NCI-H2107 (cell line): ENCODE results near the gene PIP5K1B.

Source experiments
- DNase-seq: peaks from one replicate; lab custom pipeline; 2025; lab: John Stamatoyannopoulos, UW

Gene PIP5K1B

DNA sequence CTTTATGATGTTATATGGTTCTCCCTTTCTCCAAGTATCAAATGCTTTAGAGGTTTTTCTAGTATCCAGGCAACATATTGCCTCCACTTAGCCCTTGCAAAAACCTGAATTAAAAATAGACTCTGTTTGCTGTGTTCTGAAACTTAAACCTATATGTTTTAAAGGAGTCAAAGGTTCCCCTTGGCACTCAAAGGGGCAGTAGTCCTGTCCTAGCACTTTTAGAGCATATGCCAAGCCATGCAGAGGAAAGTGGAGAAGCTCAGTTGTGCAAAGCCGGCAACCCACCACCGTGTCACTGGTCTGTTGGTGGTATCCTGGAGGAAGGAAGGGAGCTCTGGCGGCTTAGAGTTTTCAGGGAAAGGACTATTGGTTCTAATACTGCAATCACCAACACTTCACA lies 154.3 kb downstream of the PIP5K1B start:
- DNase-seq: no peak

- no peak for DNase-seq
These were observed 155.4 kb downstream of the PIP5K1B start for GRCh38 chr9:68860419-68860818.

DNA sequence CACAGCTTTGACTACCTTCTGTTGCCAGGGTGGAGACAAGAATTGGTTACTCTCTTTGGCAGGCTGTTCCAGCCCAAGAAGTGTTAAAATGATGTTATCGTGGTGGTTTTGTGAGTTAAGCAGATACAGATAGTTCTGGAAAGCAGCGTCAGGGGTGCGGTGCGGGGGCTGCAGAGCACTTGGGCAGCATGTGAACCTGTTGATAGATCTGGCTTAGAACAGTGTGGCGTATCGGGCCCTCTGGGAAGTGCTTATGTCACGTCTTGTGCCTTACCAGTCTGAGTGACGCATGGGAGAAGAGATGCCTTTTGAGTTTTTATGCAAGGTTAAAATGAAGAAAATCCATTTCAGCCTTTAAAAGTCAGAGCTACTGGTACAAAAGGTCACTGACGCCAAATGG lies 156.4 kb downstream of the PIP5K1B start:
- no peak for DNase-seq

DNA sequence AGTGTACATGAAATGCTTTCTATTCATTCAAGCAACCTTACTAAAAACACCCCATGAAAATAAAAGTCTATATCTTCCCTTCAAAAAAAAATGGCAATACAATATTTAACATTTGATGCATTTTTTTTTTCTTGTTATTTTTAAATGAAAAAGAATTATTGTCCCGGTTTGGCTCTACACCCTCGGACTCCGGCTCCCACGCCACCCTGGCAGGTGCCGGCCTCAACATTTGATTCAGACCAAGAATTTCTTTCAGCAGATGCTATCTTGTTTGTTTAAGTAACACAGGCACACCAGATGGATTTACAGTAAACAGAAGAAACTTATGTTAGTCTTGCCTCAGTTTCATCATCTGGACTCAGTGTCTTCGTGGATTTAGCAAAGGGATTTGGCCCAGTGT lies 162.0 kb downstream of the PIP5K1B start:
- DNase-seq: no peak

- no peak for DNase-seq
These were observed 164.0 kb downstream of the PIP5K1B start for GRCh38 chr9:68869022-68869421.

DNA sequence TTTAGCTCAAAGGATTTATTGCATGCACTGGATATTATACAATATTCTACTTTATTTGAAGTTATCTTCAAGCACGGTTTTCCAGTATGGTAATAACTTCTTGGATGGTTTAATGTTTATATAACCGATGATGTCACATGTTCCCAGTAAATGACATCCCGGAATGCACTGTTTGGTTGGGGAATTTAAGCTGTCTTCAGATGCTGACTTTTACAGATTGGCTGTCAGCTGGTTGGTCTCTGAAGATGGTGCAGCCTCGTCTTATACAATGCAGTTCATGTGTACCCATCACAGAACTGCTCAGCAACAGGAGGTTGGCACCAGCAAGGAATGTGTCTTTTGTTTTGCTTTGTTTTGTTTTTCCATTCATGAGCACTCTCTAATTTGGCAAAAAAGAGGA lies 165.0 kb downstream of the PIP5K1B start:
- DNase-seq: no peak

GRCh38 chr9:68871236-68871635 lies 166.2 kb downstream of the PIP5K1B start:
- DNase-seq: no peak

DNA sequence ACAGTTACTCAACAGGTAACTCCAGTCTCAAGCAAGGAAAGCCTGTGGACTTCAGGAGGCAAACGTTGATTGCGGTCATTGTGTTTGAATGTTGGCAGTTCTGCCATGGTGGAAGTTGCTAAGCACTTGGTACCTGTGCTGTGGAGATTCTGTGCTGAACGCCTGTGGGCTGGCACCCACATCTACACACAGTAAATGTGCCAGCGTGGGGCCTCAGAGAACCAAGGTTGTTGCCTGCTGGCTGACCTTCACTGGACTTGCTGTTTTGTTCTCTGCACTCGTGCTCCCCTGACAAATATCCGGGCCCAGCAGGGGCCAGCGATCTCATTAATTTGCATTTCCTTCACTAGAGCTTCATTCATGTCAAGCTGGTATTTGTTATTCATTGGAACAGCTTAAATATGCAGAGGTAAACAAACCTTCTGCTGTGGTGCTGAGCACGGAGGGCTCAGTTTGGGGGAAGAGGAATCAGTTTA lies 167.0 kb downstream of the PIP5K1B start:
- DNase-seq: no peak

DNA sequence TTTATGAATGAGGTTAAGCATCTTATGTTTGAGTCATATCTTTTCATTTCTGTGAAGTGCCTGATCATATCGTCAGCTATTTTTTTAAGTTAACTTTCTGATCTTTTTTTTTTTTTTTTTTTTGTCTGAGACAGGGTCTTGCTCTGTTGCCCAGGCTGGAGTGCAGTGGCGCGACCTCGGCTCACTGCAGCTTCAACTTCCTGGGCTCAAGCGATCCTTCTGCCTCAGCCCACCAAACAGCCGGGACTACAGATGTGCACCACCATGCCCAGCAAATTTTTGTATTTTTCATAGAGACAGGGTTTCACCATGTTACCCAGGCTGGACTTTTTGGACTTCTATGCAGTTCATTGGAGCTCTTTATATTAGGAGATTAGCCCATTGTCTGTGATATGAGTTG lies 168.1 kb downstream of the PIP5K1B start:
- DNase-seq: no peak

DNA sequence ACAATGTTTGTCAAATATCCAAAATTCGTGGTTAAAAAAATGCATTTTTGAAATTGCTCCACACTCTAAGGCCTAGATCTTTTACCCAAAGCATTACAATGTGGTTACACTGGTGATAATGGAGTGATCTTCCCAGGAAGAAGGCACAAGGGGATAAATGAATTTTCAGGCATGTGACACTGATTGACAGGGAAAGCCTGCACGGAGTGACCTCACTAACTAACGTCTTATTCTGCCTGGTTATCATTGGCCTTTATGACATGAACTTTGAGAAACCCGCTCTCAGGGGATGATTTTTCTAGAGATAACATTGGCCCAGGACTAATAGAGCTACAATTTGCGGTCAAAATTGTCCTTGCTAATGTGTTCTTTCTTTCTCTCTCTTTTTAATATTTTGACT lies 171.2 kb downstream of the PIP5K1B start:
- no peak for DNase-seq

GRCh38 chr9:68876681-68877080 lies 171.6 kb downstream of the PIP5K1B start:
- DNase-seq: no peak

- DNase-seq: no peak
These were observed 172.2 kb downstream of the PIP5K1B start for GRCh38 chr9:68877219-68877618.

- no peak for DNase-seq
These were observed 173.4 kb downstream of the PIP5K1B start for GRCh38 chr9:68878450-68878849.

DNA sequence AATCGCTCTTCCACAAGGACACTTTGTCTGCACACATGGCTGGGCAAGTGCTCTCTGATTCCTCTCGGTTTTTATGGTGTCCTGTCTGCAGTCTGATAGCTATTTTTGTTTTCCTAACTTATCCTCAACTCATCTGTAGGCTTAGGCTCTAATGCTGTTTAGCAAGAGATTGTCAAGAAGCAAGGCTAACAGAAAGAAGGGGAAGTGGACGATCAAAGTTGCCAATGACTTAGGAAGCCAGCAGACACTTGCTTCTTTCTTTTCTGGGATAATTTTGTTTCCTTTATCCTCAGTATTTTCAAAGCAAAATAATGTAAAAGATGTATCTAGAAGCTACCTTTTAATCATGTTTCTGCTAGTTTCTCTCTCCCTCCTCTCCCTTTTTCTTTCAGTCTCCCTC lies 178.2 kb downstream of the PIP5K1B start:
- DNase-seq: no peak

- DNase-seq: no peak
These were observed 182.2 kb downstream of the PIP5K1B start for GRCh38 chr9:68887232-68887631.

GRCh38 chr9:68894502-68894901 lies 189.5 kb downstream of the PIP5K1B start:
- DNase-seq: no peak

- DNase-seq: no peak
These were observed 190.9 kb downstream of the PIP5K1B start for GRCh38 chr9:68895741-68896478.

GRCh38 chr9:68896486-68896885 lies 191.4 kb downstream of the PIP5K1B start:
- DNase-seq: no peak

- DNase-seq: no peak
These were observed 192.6 kb downstream of the PIP5K1B start for GRCh38 chr9:68897577-68898145.

DNA sequence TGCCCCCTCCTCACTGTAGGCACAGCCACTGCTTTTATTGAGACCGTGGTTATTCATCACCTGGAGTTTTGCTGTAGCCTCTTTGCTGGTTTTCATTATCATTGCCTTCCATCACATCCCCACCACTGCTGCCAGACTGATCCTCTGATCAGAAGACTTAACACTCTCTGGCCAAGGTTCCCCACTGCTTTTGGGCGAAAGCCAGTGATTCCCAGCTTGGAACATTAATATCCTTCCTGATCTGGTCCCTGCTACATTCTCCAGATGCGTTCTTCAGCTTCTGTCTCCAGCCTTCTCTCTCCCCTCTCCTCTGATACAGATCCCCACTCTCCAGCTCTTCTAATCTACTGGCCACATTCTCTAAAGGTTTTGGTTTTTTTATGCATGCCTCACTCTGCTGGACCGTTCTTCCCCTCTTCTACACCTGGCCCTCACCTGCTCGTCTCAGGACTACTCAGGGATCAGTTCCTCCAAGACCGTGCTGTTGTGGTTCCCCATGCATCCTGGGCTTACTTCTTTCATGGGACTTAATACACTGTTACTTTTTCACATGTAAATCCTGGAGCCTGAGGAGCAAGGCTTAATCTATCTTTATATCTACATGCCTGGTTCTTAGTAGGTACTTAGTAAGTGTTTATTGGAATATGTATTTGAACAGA lies 193.9 kb downstream of the PIP5K1B start:
- DNase-seq: no peak

DNA sequence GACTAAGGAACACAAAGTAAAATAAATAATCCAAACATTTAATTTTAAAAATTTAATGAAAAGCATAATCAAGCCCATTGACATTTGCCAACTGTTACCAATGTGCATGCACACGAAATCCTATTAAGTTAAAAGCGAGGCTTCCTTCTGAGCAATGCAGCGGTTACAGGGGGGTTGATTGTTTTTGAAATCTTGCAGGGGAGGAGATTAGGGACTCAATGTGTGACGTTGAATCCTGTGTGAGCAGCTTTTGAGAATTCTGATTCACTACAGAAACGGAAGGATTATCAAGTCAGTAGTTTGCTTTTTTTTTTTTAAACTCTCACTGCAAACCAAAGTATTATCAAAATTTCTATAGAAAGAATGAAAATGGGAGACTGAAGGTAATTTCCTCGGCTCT lies 199.4 kb downstream of the PIP5K1B start:
- no peak for DNase-seq

DNA sequence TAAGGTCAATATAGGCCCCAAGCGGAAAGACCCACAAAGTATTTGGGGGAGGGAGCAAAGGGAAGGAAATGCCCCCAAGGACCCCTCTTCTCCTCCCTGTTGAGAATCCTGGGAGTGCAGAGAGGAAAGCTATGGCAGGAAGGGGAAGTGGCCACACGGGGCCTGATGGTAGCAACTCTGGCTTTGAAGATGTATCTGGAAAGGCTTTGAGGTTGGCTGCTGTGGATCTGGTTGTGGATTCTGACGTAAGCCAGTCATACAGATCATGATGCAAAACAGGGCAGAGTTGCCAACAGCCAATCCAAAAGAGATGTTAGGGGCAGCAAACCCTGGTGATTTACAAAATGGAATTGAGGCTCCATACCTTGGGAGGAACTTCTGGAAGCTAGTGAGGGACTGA lies 200.1 kb downstream of the PIP5K1B start:
- DNase-seq: no peak

- no peak for DNase-seq
These were observed 202.9 kb downstream of the PIP5K1B start for GRCh38 chr9:68907910-68908309.
